GM18867 (cell line): ENCODE results near the gene GID8.

Experiments
- ATAC-seq: cut with Tn5 transposase; IDR thresholded peaks from one replicate; pipeline ENCODE4 v1.9.1; 2021; ENCODE audit warnings: mild to moderate bottlenecking, moderate library complexity; ENCODE audit not compliant: unreplicated experiment

The GID8 gene

DNA sequence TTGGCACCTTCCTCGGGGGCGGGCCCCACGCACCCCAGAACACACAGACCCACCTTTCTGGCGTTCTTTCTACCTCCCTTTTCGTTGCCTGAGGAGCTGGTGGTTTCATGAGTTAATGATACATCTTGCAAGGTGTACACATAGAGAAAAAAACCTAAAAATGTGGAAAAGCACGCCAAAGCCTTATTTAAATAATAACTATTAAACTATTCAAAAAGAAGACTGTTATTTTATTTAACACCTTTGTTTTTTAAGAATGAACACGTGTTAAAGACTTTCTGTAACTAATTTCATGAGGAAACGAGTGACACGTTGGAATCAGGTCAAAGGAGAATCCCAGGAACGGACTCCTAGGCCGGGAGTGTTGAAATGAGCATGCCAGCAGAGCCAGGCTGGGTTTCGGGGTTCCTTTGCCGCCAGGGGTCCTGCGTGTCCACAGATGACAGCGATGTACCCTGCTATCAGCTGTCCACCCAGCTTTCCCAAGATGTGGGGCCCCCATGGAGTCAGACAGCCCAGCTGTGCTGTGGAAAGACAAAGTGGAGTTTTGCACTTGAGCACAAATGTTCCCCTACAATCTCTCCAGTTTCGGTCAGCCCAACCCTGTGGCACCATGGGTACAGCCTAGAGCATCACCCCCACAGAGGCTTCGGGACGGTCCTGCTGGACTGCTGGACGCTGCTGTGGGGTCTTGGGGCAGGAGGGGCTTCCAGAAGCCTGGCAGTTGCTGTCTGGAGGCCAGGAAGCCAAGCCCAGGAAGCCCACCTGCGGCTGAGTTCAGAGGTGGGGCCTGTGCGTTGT, 30.6 kb downstream of the GID8 start:
- no peak for ATAC-seq

DNA sequence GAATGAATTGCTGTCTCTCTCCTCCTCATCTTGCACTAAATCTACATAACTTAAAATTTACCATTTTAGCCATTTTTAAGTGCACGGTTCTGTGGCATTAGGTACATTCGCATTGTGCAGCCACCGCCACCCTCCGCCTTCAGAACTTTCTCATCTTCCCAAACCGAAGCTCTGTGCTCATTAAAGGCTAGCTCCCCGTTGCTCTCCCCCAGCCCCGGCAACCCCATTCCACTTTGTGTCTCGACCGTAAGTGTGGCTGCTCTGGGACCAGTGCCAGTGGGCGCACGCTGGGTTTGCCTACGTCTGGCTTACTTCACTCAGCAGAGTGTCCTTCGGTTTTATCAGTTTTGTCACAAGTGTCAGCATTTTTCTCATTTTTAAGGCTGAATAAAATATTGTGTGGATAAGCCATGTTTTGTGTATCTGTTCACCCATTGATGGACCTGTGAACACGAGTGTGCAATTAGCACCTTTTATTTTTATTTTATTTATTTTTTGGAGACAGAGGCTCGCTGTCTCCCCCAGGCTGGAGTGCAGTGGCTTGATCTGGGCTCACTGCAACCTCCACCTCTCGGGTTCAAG, 31.3 kb downstream of the GID8 start:
- no peak for ATAC-seq

DNA sequence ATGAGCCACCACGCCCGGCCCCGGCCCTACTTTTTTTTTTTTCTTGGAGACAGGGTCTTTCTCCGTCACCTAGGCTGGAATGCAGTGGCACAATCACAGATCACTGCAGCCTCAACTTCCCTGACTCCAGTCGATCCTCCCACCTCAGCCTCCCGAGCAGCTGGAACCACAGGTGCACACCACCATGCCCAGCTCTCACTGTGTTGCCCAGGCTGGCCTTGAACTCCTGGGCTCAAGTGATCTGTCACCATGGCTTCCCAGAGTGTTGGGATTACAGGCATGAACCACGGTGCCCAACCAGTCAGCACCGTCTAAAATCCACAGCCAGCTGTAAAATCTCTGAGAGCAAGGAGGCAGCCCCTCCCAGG, 32.0 kb downstream of the GID8 start:
- no peak for ATAC-seq

- ATAC-seq = no peak
Measured at GRCh38 chr20:62970307-62971210, 32.6 kb downstream of the GID8 start.

DNA sequence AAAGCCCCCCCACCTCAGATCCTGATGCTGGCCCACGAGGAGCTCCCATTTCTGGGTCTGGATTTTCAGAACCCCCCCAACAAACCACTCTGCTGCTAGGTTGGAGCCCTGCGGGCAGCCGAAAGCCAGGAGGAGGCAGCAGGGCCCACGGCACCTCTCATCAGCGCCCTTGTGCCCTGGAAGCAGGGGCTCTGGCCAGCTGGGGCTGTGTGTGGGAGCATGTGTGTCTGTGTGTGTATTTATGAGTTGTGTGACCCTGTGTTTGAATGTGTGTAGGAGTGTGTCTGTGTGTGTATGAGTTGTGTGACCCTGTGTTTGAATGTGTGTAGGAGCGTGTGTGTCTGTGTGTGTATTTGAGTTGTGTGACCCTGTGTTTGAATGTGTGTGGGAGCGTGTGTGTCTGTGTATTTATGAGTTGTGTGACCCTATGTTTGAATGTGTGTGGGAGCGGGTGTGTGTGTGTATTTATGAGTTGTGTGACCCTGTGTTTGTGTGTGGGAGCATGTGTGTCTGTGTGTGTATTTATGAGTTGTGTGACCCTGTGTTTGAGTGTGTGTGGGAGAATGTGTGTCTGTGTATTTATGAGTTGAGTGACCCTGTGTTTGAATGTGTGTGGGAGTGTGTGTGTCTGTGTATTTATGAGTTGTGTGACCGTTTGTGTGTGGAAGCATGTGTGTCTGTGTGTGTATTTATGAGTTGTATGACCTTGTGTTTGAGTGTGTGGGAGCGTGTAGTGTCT, 33.4 kb downstream of the GID8 start:
- ATAC-seq = no peak

GRCh38 chr20:62971950-62972844, 34.2 kb downstream of the GID8 start:
- peak; percentile 69 for ATAC-seq

DNA sequence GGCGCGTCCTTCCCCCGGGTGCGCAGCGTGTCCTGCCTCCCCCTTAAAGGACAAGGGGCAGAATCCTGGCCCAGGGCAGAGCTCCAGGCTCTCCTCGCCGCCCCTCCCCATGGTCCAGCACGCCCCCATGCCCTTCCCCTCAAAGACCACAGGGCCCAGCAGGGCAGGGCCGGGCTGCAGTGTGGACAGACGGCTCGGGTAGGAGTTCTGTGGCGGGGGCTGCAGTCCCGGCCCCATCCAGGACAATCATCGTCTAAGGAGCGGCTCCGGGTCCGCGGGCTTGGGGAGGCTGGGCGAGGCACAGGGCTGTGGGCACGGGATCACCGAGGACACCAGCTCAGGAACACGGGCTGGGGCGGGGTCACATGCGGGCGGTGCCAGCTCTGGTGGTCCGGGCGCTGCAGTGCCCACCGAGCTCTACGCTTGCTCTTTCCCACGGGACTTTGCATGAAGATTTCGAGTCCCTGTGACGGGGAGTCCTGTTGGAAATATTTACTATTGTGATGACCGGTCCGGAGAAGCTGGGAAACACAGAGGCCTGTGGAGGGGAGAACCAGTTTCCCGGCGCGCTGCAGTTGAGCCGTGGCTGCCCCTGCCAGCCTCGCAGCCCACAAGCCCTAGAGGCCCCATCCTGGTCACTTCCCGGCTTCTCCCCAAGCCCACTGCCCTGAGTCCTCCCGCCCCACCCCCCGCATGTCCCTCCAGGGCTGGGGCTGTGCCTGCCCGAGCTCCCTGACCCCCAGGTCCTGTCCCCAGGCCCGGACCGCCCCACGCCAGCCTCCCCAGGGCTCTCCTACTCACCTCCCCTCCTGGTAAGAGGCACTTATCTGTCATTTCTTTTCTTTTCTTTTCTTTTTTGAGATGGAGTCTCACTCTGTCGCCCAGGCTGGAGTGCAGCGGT, 35.1 kb downstream of the GID8 start:
- no peak for ATAC-seq

GRCh38 chr20:62975251-62975760, 37.4 kb downstream of the GID8 start:
- no peak for ATAC-seq

DNA sequence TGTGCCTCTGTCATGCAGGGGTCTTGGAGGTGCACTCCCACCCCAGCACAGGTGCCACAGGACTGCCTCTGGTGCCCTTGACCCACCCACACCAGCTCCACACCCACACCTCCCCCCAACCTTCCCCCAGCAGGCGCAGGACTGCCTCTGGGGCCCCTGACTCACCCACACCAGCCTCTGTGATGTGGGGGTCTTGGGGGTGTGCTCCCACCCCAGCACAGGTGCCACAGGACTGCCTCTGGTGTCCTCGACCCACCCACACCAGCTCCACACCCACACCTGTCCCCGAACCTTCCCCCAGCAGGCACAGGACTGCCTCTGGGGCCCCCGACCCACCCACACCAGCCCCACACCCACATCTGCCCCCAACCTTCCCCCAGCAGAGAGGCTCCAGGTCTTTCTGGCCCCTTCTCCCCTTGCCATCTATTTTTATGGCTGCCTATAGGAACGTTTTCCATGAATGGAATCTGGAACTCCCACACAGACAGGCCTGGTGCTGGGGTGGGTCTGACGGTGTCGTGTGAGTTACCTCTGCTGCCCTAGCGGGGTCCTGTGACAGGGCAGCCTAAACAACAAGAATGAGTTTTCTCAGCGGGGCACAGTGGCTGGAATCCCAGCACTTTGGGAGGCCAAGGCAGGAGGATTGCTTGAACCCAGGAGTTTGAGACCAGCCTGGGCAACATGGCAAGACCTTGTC, 38.0 kb downstream of the GID8 start:
- no peak for ATAC-seq

GRCh38 chr20:62976886-62977285, 38.9 kb downstream of the GID8 start:
- no peak for ATAC-seq

GRCh38 chr20:62977613-62978560, 39.9 kb downstream of the GID8 start:
- peak; percentile 58 for ATAC-seq

- ATAC-seq = no peak
Measured at GRCh38 chr20:62978561-62978943, 40.6 kb downstream of the GID8 start.

GRCh38 chr20:62979310-62979709, 41.4 kb downstream of the GID8 start:
- no peak for ATAC-seq

DNA sequence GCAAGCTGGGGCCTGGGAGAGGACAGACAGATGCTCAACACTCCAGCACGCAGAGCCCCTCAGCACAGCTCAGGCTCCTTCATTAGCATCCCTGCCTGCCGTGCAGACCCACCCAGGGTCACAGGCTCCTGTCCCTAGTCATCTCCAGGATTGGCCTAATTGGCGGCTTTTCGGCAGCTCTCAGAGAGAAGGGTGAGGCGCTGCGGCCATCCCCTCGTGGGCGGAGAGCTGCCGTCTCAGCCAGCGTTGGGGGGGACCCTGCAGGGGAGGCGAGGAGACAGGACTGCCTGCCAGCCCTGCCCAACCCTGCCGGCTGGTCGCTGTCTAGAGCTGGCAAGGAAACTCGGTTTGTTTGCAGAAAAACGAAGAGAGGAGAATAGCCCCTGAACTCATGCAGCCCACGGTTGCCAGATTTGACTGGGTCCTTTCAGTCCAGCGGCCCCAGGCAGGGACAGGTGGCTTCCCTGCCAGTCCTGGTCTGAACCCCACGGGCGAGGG, 42.0 kb downstream of the GID8 start:
- ATAC-seq = no peak

DNA sequence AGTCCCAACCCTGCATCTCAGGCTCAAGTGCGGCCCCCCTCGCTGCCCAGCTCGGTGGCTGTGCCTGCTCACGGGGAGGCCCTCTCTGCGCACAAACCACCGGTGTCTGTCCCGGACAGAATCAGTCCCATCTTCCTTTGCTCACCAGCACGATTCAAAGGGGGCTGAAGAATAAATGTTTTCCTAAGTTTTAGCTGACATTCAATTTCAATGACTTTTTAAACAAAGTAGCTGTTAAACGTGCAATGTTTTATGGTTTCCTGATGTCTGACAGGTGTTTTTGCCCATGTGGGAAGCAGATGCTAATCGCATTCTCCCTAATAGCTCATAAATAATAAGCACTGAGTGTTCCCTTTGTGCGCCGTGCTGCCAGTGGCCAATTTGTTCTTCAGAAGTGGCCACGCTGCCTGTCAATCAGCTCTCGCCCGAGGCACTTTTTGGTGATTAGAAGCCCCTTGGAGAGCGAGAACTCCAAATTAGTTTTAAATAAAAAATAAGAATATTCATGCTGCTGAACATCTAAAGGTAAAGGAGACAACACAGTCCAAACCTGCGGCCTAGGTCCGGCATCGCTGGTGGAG, 42.5 kb downstream of the GID8 start:
- no peak for ATAC-seq

GRCh38 chr20:62980970-62981369, 43.0 kb downstream of the GID8 start:
- no peak for ATAC-seq
